HG02642 (cell line): ENCODE data around the gene STK10.
"Not testable (repeated sequence)": the region's sequence is repeated elsewhere in the genome, so short reads cannot be mapped to it uniquely, and the experiment has no call there.

ENCODE experiments used
- ATAC-seq: cut with Tn5 transposase; IDR thresholded peaks from one replicate; pipeline ENCODE4 v1.9.1; 2021; ENCODE audit warnings: mild to moderate bottlenecking; ENCODE audit not compliant: unreplicated experiment, poor library complexity

The STK10 gene

GRCh38 chr5:172167895-172168294 lies 20.1 kb downstream of the STK10 start:
- no peak for ATAC-seq

GRCh38 chr5:172166030-172166826 lies 21.8 kb downstream of the STK10 start:
- ATAC-seq, result no peak

- ATAC-seq, result peak; percentile 61
These were observed 22.6 kb downstream of the STK10 start for GRCh38 chr5:172165465-172165864.

- no peak for ATAC-seq
These were observed 23.2 kb downstream of the STK10 start for GRCh38 chr5:172164769-172165212.

GRCh38 chr5:172163346-172163745 lies 24.7 kb downstream of the STK10 start:
- ATAC-seq, result no peak

GRCh38 chr5:172162987-172163343 lies 25.1 kb downstream of the STK10 start:
- no peak for ATAC-seq

GRCh38 chr5:172162323-172162986 lies 25.6 kb downstream of the STK10 start:
- ATAC-seq, result no peak

GRCh38 chr5:172160506-172160905 lies 27.5 kb downstream of the STK10 start:
- ATAC-seq, result no peak

- ATAC-seq, result no peak
These were observed 29.0 kb downstream of the STK10 start for GRCh38 chr5:172159016-172159415.

GRCh38 chr5:172156541-172156994 lies 31.5 kb downstream of the STK10 start:
- no peak for ATAC-seq

GRCh38 chr5:172155101-172155500 lies 32.9 kb downstream of the STK10 start:
- not testable (repeated sequence) for ATAC-seq

- no peak for ATAC-seq
These were observed 34.3 kb downstream of the STK10 start for GRCh38 chr5:172153695-172154094.

- no peak for ATAC-seq
These were observed 36.3 kb downstream of the STK10 start for GRCh38 chr5:172151661-172152210.

- peak; percentile 62 for ATAC-seq
These were observed 37.3 kb downstream of the STK10 start for GRCh38 chr5:172150514-172151425.

- ATAC-seq, result not testable (repeated sequence)
These were observed 38.5 kb downstream of the STK10 start for GRCh38 chr5:172149481-172149880.

GRCh38 chr5:172149073-172149472 lies 39.0 kb downstream of the STK10 start:
- ATAC-seq, result no peak

- no peak for ATAC-seq
These were observed 39.6 kb downstream of the STK10 start for GRCh38 chr5:172148381-172148780.

GRCh38 chr5:172147857-172148256 lies 40.2 kb downstream of the STK10 start:
- no peak for ATAC-seq

- ATAC-seq, result no peak
These were observed 41.3 kb downstream of the STK10 start for GRCh38 chr5:172146748-172147092.
